Measurements from ENCODE around the gene BEND7.

- TF ChIP-seq ZNF138 (CRISPR knock-in tag; conservative IDR thresholded peaks at IDR 0.05) (no peak), CREB1 (CRISPR knock-in tag; IDR thresholded peaks at IDR 0.05) (no peak), STAT6 (CRISPR knock-in tag; conservative IDR thresholded peaks at IDR 0.05; ENCODE audit: low read depth) (no peak), USF1 (CRISPR knock-in tag; IDR thresholded peaks at IDR 0.05) (no peak), CTCF (IDR thresholded peaks at IDR 0.05) (no peak), SMAD3 (CRISPR knock-in tag; IDR thresholded peaks at IDR 0.05; ENCODE audit: borderline replicate concordance) (no peak), IRF1 (CRISPR knock-in tag; IDR thresholded peaks at IDR 0.05) (no peak), FOXP4 (CRISPR knock-in tag; IDR thresholded peaks at IDR 0.05) (no peak), PRDM15 (CRISPR knock-in tag; IDR thresholded peaks at IDR 0.05) (no peak), TCF7 (CRISPR knock-in tag; IDR thresholded peaks at IDR 0.05; ENCODE audit: low read depth) (no peak), KAT7 (CRISPR knock-in tag; IDR thresholded peaks at IDR 0.05; ENCODE audit: borderline replicate concordance) (no peak), PREB (CRISPR knock-in tag; IDR thresholded peaks at IDR 0.05; ENCODE audit: borderline replicate concordance) (no peak), E2F5 (CRISPR knock-in tag; IDR thresholded peaks at IDR 0.05) (no peak)
Measured at GRCh38 chr10:13492493-13493180, 36.2 kb downstream of the BEND7 start.

Data from WTC11 (cell line).